ENCODE results near the gene PLA2G6.
"Not testable (repeated sequence)": the region's sequence is repeated elsewhere in the genome, so short reads cannot be mapped to it uniquely, and the experiment has no call there.

Gene PLA2G6

GRCh38 chr22:38164551-38164918 is 17.1 kb downstream of the PLA2G6 start:
- Histone ChIP-seq H3K4me3 (no peak overlapping the region), H3K27me3 (no peaks in the 10 kb centered on the region), H3K27ac (no peak overlapping the region), H3K36me3 (peaks cover 0 to 22% (median 8%) of the 10 kb centered on the region in 3 donors), H3K9me3 (no peaks in the 10 kb centered on the region), H3K4me1 (peaks cover 0 to 14% (median 2%) of the 10 kb centered on the region in 4 donors)
- DNase-seq, result peak in 1 of 2 donors; percentile 40
- intact Hi-C loops (cut with DNase I; ENCODE audit: low total_unique reads), result no loop called here
- TF ChIP-seq CTCF (IDR thresholded peaks at IDR 0.05), result no peak

- no peak overlapping the region for H3K4me3 ChIP-seq
- H3K27ac ChIP-seq, result no peak overlapping the region
- TF ChIP-seq CTCF (IDR thresholded peaks at IDR 0.05), result no peak
- intact Hi-C loops (cut with DNase I; ENCODE audit: low total_unique reads), result no loop called here
- H3K27me3 ChIP-seq, result no peaks in the 10 kb centered on the region
- DNase-seq, result peak in 1 of 2 donors; percentile 39
- H3K36me3 ChIP-seq, result peaks cover 0 to 22% (median 8%) of the 10 kb centered on the region in 3 donors
- no peaks in the 10 kb centered on the region for H3K9me3 ChIP-seq
- H3K4me1 ChIP-seq, result peaks cover 0 to 13% (median 2%) of the 10 kb centered on the region in 4 donors
These were observed 17.6 kb downstream of the PLA2G6 start for GRCh38 chr22:38163844-38164550.

GRCh38 chr22:38162881-38163843 is 18.5 kb downstream of the PLA2G6 start:
- H3K4me3 ChIP-seq, result no peak overlapping the region
- no peak overlapping the region for H3K27ac ChIP-seq
- peaks cover 0 to 22% (median 8%) of the 10 kb centered on the region in 3 donors for H3K36me3 ChIP-seq
- H3K27me3 ChIP-seq, result no peaks in the 10 kb centered on the region
- DNase-seq, result peak in 1 of 2 donors; percentile 48
- intact Hi-C loops (cut with DNase I; ENCODE audit: low total_unique reads), result no loop called here
- peaks cover 0 to 6% (median 2%) of the 10 kb centered on the region in 4 donors for H3K4me1 ChIP-seq
- no peaks in the 10 kb centered on the region for H3K9me3 ChIP-seq
- TF ChIP-seq CTCF (IDR thresholded peaks at IDR 0.05), result no peak

- no peaks in the 10 kb centered on the region for H3K4me1 ChIP-seq
- no peaks in the 10 kb centered on the region for H3K9me3 ChIP-seq
- intact Hi-C loops (cut with DNase I; ENCODE audit: low total_unique reads), result no loop called here
- no peaks in the 10 kb centered on the region for H3K27me3 ChIP-seq
- no peak overlapping the region for H3K27ac ChIP-seq
- no peaks in the 10 kb centered on the region for H3K36me3 ChIP-seq
- no peak overlapping the region for H3K4me3 ChIP-seq
- DNase-seq, result no peak
- no peak for TF ChIP-seq CTCF (IDR thresholded peaks at IDR 0.05)
These were observed 25.9 kb downstream of the PLA2G6 start for GRCh38 chr22:38155703-38156102.

GRCh38 chr22:38154563-38154915 is 27.1 kb downstream of the PLA2G6 start:
- DNase-seq; H3K27ac ChIP-seq; H3K36me3 ChIP-seq; H3K4me3 ChIP-seq; intact Hi-C loops (cut with DNase I; ENCODE audit: low total_unique reads); H3K27me3 ChIP-seq; H3K4me1 ChIP-seq; H3K9me3 ChIP-seq: not testable (repeated sequence)
